ENCODE results near the gene RANBP9.

- TF ChIP-seq CTCF (IDR thresholded peaks at IDR 0.05) (no peak), POLR2AphosphoS5 (IDR thresholded peaks at IDR 0.05) (no peak), POLR2A (IDR thresholded peaks at IDR 0.05) (no peak)
Measured at GRCh38 chr6:13677878-13678254, 33.8 kb downstream of the RANBP9 start.
